OCI-LY3 (cell line): ENCODE measurements around the gene CWF19L1.

Experiments used
- H2AFZ ChIP-seq: fragments of 200-600, 300-600 bp; shearing (Covaris generic); 2 replicates; pipeline ENCODE4 v1.6.0; 2014; ENCODE audit warnings: antibody characterized with exemption, low read depth, low read length
- H3K27ac ChIP-seq: fragments of 200-600, 300-600 bp; sonication (generic); 2 replicates; pipeline ENCODE4 v1.5.1; 2014; ENCODE audit warnings: mild to moderate bottlenecking, low read length, moderate library complexity, mixed read lengths
- H3K27me3 ChIP-seq: fragments of 200-600, 300-600 bp; sonication (generic); 2 replicates; pipeline ENCODE4 v1.6.1; 2014; ENCODE audit warnings: low read depth, low read length, mixed read lengths
- H3K36me3 ChIP-seq: fragments of 200-600, 300-600 bp; sonication (generic); replicated peaks from 2 replicates; pipeline ENCODE3; 2014; ENCODE audit warnings: low read depth, low read length, mixed read lengths
- H3K4me1 ChIP-seq: fragments of 300-600, 200-600 bp; sonication (generic); 2 replicates; pipeline ENCODE4 v1.6.1; 2014; ENCODE audit warnings: low read length, mixed read lengths
- H3K4me2 ChIP-seq: fragments of 200-600, 300-600 bp; sonication (generic); 2 replicates; pipeline ENCODE4 v1.6.1; 2014; ENCODE audit warnings: low read length, mixed read lengths
- H3K4me3 ChIP-seq: fragments of 300-600, 200-600 bp; sonication (generic); 2 replicates; pipeline ENCODE4 v1.5.1; 2014; ENCODE audit warnings: antibody characterized with exemption, mild to moderate bottlenecking, low read length, moderate library complexity
- H3K79me2 ChIP-seq: fragments of 300-600, 200-600 bp; shearing (Covaris generic); 2 replicates; pipeline ENCODE4 v1.6.1; 2014; ENCODE audit warnings: mild to moderate bottlenecking, low read length, mixed read lengths
- H3K9ac ChIP-seq: fragments of 300-600, 200-600 bp; shearing (Covaris generic); 2 replicates; pipeline ENCODE4 v1.6.0; 2014; ENCODE audit warnings: mild to moderate bottlenecking, low read length, moderate library complexity
- H3K9me3 ChIP-seq: fragments of 200-600, 300-600 bp; shearing (Covaris generic); 2 replicates; pipeline ENCODE4 v1.6.1; 2014; ENCODE audit warnings: low read length, mixed read lengths; ENCODE audit not compliant: insufficient read depth
- H4K20me1 ChIP-seq: fragments of 200-600, 300-600 bp; sonication (generic); 2 replicates; pipeline ENCODE4 v1.6.1; 2016; ENCODE audit warnings: low read length, mixed read lengths; ENCODE audit not compliant: insufficient read depth
- CTCF ChIP-seq: fragments of 200-600, 300-600 bp; sonication (generic); IDR thresholded peaks from 2 replicates; pipeline ENCODE4 v1.5.1; 2014; ENCODE audit warnings: antibody characterized with exemption, low read length, low read depth
- EZH2phosphoT487 ChIP-seq: fragments of 200-600 bp; shearing (Covaris generic); IDR thresholded peaks from 2 replicates; pipeline ENCODE4 v1.6.1; 2018; ENCODE audit warnings: antibody characterized with exemption, mixed run types, low read depth

The CWF19L1 gene

GRCh38 chr10:100267239-100268104 lies at the start of gene CWF19L1:
TSS of gene CWF19L1 (minus strand) at chr10:100267638. CDS start at chr10:100267593, 45 bp downstream.
- Histone ChIP-seq H2AFZ (peak within 1 kb of the TSS; percentile 90), H3K4me2 (peak within 1 kb of the TSS; percentile 76), H3K36me3 (no peaks in the 10 kb centered on the region), H3K27ac (peak within 1 kb of the TSS; percentile 38), H4K20me1 (no peaks in the 10 kb centered on the region), H3K79me2 (peaks cover 38% of the 10 kb centered on the region), H3K9me3 (no peaks in the 10 kb centered on the region), H3K4me1 (peaks cover 9% of the 10 kb centered on the region), H3K27me3 (no peaks in the 10 kb centered on the region), H3K4me3 (peak within 1 kb of the TSS; percentile 94), H3K9ac (peak within 1 kb of the TSS; percentile 81)
- TF ChIP-seq EZH2phosphoT487 (no peak), CTCF (no peak)

GRCh38 chr10:100315615-100316014 lies 48.2 kb upstream of the CWF19L1 start:
- no peaks in the 10 kb centered on the region for H3K9me3 ChIP-seq
- no peak overlapping the region for H3K27ac ChIP-seq
- no peaks in the 10 kb centered on the region for H4K20me1 ChIP-seq
- no peak overlapping the region for H3K9ac ChIP-seq
- no peaks in the 10 kb centered on the region for H3K4me1 ChIP-seq
- H3K4me2 ChIP-seq, result no peak overlapping the region
- H3K4me3 ChIP-seq, result no peak overlapping the region
- no peaks in the 10 kb centered on the region for H3K79me2 ChIP-seq
- no peaks in the 10 kb centered on the region for H3K36me3 ChIP-seq
- no peak overlapping the region for H2AFZ ChIP-seq
- 0 out of 2 replicates have a peak, but pooled peaks cover 8% of the 10 kb centered on the region for H3K27me3 ChIP-seq
- TF ChIP-seq EZH2phosphoT487 (no peak), CTCF (no peak)

- no peak overlapping the region for H3K27ac ChIP-seq
- no peak overlapping the region for H2AFZ ChIP-seq
- H3K4me2 ChIP-seq, result no peak overlapping the region
- H3K4me1 ChIP-seq, result no peaks in the 10 kb centered on the region
- no peak for TF ChIP-seq CTCF
- no peak for TF ChIP-seq EZH2phosphoT487
- H3K36me3 ChIP-seq, result no peaks in the 10 kb centered on the region
- no peaks in the 10 kb centered on the region for H3K79me2 ChIP-seq
- H4K20me1 ChIP-seq, result no peaks in the 10 kb centered on the region
- no peaks in the 10 kb centered on the region for H3K9me3 ChIP-seq
- no peak overlapping the region for H3K9ac ChIP-seq
- H3K27me3 ChIP-seq, result 0 out of 2 replicates have a peak, but pooled peaks cover 3% of the 10 kb centered on the region
- H3K4me3 ChIP-seq, result no peak overlapping the region
Observed at GRCh38 chr10:100311298-100311697, 43.9 kb upstream of the CWF19L1 start.

GRCh38 chr10:100307684-100308083 lies 40.2 kb upstream of the CWF19L1 start:
- Histone ChIP-seq H3K79me2 (no peaks in the 10 kb centered on the region), H3K9ac (no peak overlapping the region), H3K27ac (no peak overlapping the region), H3K36me3 (no peaks in the 10 kb centered on the region), H3K4me2 (no peak overlapping the region), H3K4me1 (peaks cover 4% of the 10 kb centered on the region; the same call in 1 of the 2 replicates), H4K20me1 (no peaks in the 10 kb centered on the region), H3K4me3 (no peak overlapping the region), H3K9me3 (no peaks in the 10 kb centered on the region), H3K27me3 (no peaks in the 10 kb centered on the region), H2AFZ (no peak overlapping the region)
- TF ChIP-seq EZH2phosphoT487 (no peak), CTCF (no peak)
